H1 (cell line): ENCODE results near the gene ALPI. TPM values are rescaled to one million over a fixed set of nuclear protein-coding genes. Genes with fewer than 3 reads are reported as not detected.
"Not testable (repeated sequence)": the region's sequence is repeated elsewhere in the genome, so short reads cannot be mapped to it uniquely, and the experiment has no call there.

ENCODE experiments used
- CTCF ChIA-PET: fragments of 300-600 bp; sonication (Branson Sonifier 250); formaldehyde crosslinking; loops from one replicate; lab custom pipeline; 2021; ENCODE audit not compliant: partially characterized antibody; lab: Charles Lee
- POLR2A ChIA-PET: fragments of 300-600 bp; sonication (Branson Sonifier 250); formaldehyde crosslinking; loops from one replicate; lab custom pipeline; 2021; ENCODE audit warnings: inconsistent platforms; ENCODE audit not compliant: partially characterized antibody; lab: Charles Lee
- DNase-seq, 2 experiments: peaks; one replicate each; pipeline versions ENCODE4 v3.0.0 to v3.0.0-alpha.2; 2010 to 2022; ENCODE audit warnings: low spot score in 2 of 2, low read depth in 1 of 2, mixed read lengths in 1 of 2
- FAIRE-seq: peaks from 2 replicates; lab custom pipeline; 2011; peaks lifted over from hg19 to GRCh38; lab: Jason Lieb, UNC
- H2AFZ ChIP-seq: 2 replicates; pipeline ENCODE4 v1.8.1; 2012; ENCODE audit warnings: low read length, inconsistent platforms
- H2AK5ac ChIP-seq: 2 replicates; pipeline ENCODE4 v1.6.1; 2013; ENCODE audit warnings: low read depth, low read length
- H2BK120ac ChIP-seq: replicated peaks from 2 replicates; pipeline ENCODE3; 2013; ENCODE audit warnings: low read depth, low read length, inconsistent platforms
- H2BK12ac ChIP-seq: 2 replicates; pipeline ENCODE4 v1.6.1; 2013; ENCODE audit warnings: low read depth, low read length
- H2BK15ac ChIP-seq: 2 replicates; pipeline ENCODE4 v1.6.1; 2013; ENCODE audit warnings: low read length
- H2BK20ac ChIP-seq: 2 replicates; pipeline ENCODE4 v1.6.1; 2013; ENCODE audit warnings: low read length
- H2BK5ac ChIP-seq: 2 replicates; pipeline ENCODE4 v1.6.1; 2013; ENCODE audit warnings: low read depth, low read length
- H3K14ac ChIP-seq: 2 replicates; pipeline ENCODE4 v1.6.1; 2013; ENCODE audit warnings: inconsistent platforms; ENCODE audit not compliant: insufficient read length
- H3K18ac ChIP-seq: 2 replicates; pipeline ENCODE4 v1.6.1; 2013; ENCODE audit warnings: low read length; ENCODE audit errors: extremely low read depth
- H3K23ac ChIP-seq: 2 replicates; pipeline ENCODE4 v1.6.1; 2013; ENCODE audit warnings: inconsistent platforms; ENCODE audit not compliant: insufficient read length
- H3K23me2 ChIP-seq: 2 replicates; pipeline ENCODE4 v1.6.1; 2013; ENCODE audit warnings: low read depth, low read length
- H3K27ac ChIP-seq: 2 replicates; pipeline ENCODE4 v1.6.1; 2011; ENCODE audit warnings: low read depth, low read length, inconsistent platforms
- H3K27me3 ChIP-seq, 4 experiments: replicated peaks in 1 of 4; 1 replicate in 1 of 4; 2 replicates in 3 of 4; pipeline versions ENCODE4 v1.6.1 to v1.8.1; 2011 to 2013; ENCODE audit warnings: low read length in 3 of 4, mild to moderate bottlenecking in 3 of 4, inconsistent platforms in 2 of 4, mixed read lengths in 2 of 4, moderate library complexity in 1 of 4; ENCODE audit not compliant: control insufficient read depth in 3 of 4, insufficient read depth in 3 of 4; ENCODE audit errors: extremely low read depth in 1 of 4
- H3K36me3 ChIP-seq, 4 experiments: 2 replicates each; pipeline versions ENCODE4 v1.6.1 to v1.8.1; 2011 to 2013; ENCODE audit warnings: mild to moderate bottlenecking in 4 of 4, low read length in 3 of 4, moderate library complexity in 2 of 4, control low read depth in 1 of 4, inconsistent platforms in 1 of 4; ENCODE audit not compliant: insufficient read depth in 4 of 4, control insufficient read depth in 2 of 4
- H3K4ac ChIP-seq: replicated peaks from 2 replicates; pipeline ENCODE3; 2013; ENCODE audit warnings: low read length, low read depth, mixed read lengths, inconsistent platforms; ENCODE audit not compliant: insufficient read length
- H3K4me1 ChIP-seq, 4 experiments: replicated peaks in 1 of 4; 1 replicate in 1 of 4; 2 replicates in 3 of 4; pipeline versions ENCODE4 v1.6.1 to v1.8.1; 2011 to 2013; ENCODE audit warnings: low read length in 3 of 4, inconsistent platforms in 2 of 4, mixed read lengths in 1 of 4; ENCODE audit not compliant: insufficient read depth in 4 of 4, control insufficient read depth in 3 of 4
- H3K4me2 ChIP-seq, 2 experiments: 2 replicates each; pipeline versions ENCODE4 v1.6.1 to v1.8.1; 2011 to 2013; ENCODE audit warnings: low read depth in 2 of 2, low read length in 2 of 2, control low read depth in 1 of 2, inconsistent platforms in 1 of 2, mild to moderate bottlenecking in 1 of 2; ENCODE audit not compliant: insufficient read depth in 1 of 2
- H3K4me3 ChIP-seq, 4 experiments: fragments of 200-600, 300-600 bp in 1 of 4; sonication (generic), shearing (Covaris generic), sonication (Bioruptor Twin) in 1 of 4; 2 replicates each; pipeline versions ENCODE4 v1.5.1 to v1.8.1; 2011 to 2016; ENCODE audit warnings: low read length in 4 of 4, low read depth in 3 of 4, control low read depth in 2 of 4, inconsistent platforms in 2 of 4, mild to moderate bottlenecking in 2 of 4, mixed read lengths in 1 of 4, moderate library complexity in 1 of 4; ENCODE audit not compliant: insufficient read depth in 2 of 4; ENCODE audit errors: extremely low read depth in 1 of 4
- H3K56ac ChIP-seq: replicated peaks from 2 replicates; pipeline ENCODE3; 2013; ENCODE audit warnings: low read depth, mild to moderate bottlenecking, mixed read lengths, low read length, inconsistent platforms; ENCODE audit not compliant: insufficient read length
- H3K79me1 ChIP-seq: 2 replicates; pipeline ENCODE4 v1.6.1; 2013; ENCODE audit warnings: low read depth, low read length, control low read depth
- H3K79me2 ChIP-seq, 2 experiments: 2 replicates each; pipeline versions ENCODE4 v1.6.1 to v1.8.1; 2012 to 2013; ENCODE audit warnings: low read length in 2 of 2, mild to moderate bottlenecking in 2 of 2, inconsistent platforms in 1 of 2; ENCODE audit not compliant: insufficient read depth in 2 of 2, control insufficient read depth in 1 of 2
- H3K9ac ChIP-seq, 4 experiments: replicated peaks in 1 of 4; 1 replicate in 1 of 4; 2 replicates in 3 of 4; pipeline versions ENCODE4 v1.6.1 to v1.8.1; 2011 to 2013; ENCODE audit warnings: low read depth in 3 of 4, low read length in 3 of 4, control low read depth in 2 of 4, mild to moderate bottlenecking in 2 of 4, moderate library complexity in 2 of 4, inconsistent platforms in 1 of 4; ENCODE audit errors: extremely low read depth in 1 of 4
- H3K9me3 ChIP-seq, 2 experiments: 2 replicates each; pipeline versions ENCODE4 v1.6.1 to v1.8.1; 2012 to 2013; ENCODE audit warnings: mild to moderate bottlenecking in 2 of 2, moderate library complexity in 2 of 2, control low read depth in 1 of 2, inconsistent platforms in 1 of 2, low read depth in 1 of 2, low read length in 1 of 2, mixed read lengths in 1 of 2; ENCODE audit not compliant: insufficient read depth in 2 of 2
- H4K20me1 ChIP-seq, 2 experiments: replicated peaks in 1 of 2; 2 replicates each; pipeline versions ENCODE3 to v1.8.1; 2011 to 2013; ENCODE audit warnings: inconsistent platforms in 2 of 2, low read length in 2 of 2, mild to moderate bottlenecking in 1 of 2; ENCODE audit not compliant: insufficient read depth in 2 of 2, control insufficient read depth in 1 of 2
- H4K5ac ChIP-seq: 2 replicates; pipeline ENCODE4 v1.6.1; 2013; ENCODE audit warnings: low read length, low read depth, mixed read lengths, inconsistent platforms; ENCODE audit not compliant: insufficient read length
- H4K8ac ChIP-seq: 2 replicates; pipeline ENCODE4 v1.8.0; 2013; ENCODE audit warnings: mild to moderate bottlenecking, moderate library complexity, low read length, inconsistent platforms; ENCODE audit not compliant: insufficient read depth; ENCODE audit errors: extremely low read depth
- H4K91ac ChIP-seq: replicated peaks from 2 replicates; pipeline ENCODE3; 2013; ENCODE audit warnings: low read length, mixed read lengths, inconsistent platforms; ENCODE audit not compliant: insufficient read length
- WGBS, 2 experiments: shearing (Covaris generic) in 1 of 2; methylation state at CpG; one replicate each; pipeline versions ENCODE4 v1.1.6 to v1.1.7; 2013 to 2015; ENCODE audit warnings: low lambda C conversion rate in 2 of 2, mixed read lengths in 2 of 2, inconsistent platforms in 1 of 2, low coverage in 1 of 2, missing lambda C conversion rate in 1 of 2; ENCODE audit not compliant: insufficient replicate concordance in 2 of 2, insufficient coverage in 1 of 2, insufficient read length in 1 of 2; ENCODE audit errors: extremely low coverage in 1 of 2, missing lambda C conversion rate in 1 of 2; 5-methylcytosine and 5-hydroxymethylcytosine counted together
- polyA plus RNA-seq, 7 experiments: library from polyadenylated mRNA; depleted of rRNA in 3 of 7; stranded (reverse) in 5 of 7; unstranded in 2 of 7; fragments of >200 nt in 5 of 7; fragments of 200-250 nt in 2 of 7; gene quantifications; 1 replicate in 5 of 7; 2 replicates in 1 of 7; 4 replicates in 1 of 7; pipeline versions ENCODE4 v1.2.1 to v1.2.3, GENCODE V29; 2011 to 2013; ENCODE audit warnings: missing spikeins in 2 of 7, mixed read lengths in 2 of 7
- total RNA-seq: library from RNA; stranded (reverse); fragmentation: NEBNext Ultra II Directional; extraction: Animal tissue kit (Norgen Biotek cat#: 25700); gene quantifications from 2 replicates; pipeline ENCODE4 v1.2.1, GENCODE V29; 2021

The ALPI gene
- total and polyA plus RNA-seq, 2 of the 8 experiments (the other 6 are each of a cell fraction or from before 2014, with no cell fraction given): not detected

GRCh38 chr2:232408269-232408668, 47.7 kb upstream of the ALPI start:
- H2BK12ac ChIP-seq, H3K4me3 ChIP-seq, FAIRE-seq, H3K18ac ChIP-seq, H3K27ac ChIP-seq, POLR2A ChIA-PET, H2BK15ac ChIP-seq, H3K23ac ChIP-seq, H3K4me1 ChIP-seq, H3K56ac ChIP-seq, H3K9ac ChIP-seq, H2BK120ac ChIP-seq, H2BK5ac ChIP-seq, H3K79me2 ChIP-seq, H4K91ac ChIP-seq, H4K20me1 ChIP-seq, H2BK20ac ChIP-seq, H2AK5ac ChIP-seq, H2AFZ ChIP-seq, H3K27me3 ChIP-seq, DNase-seq, H3K79me1 ChIP-seq, H4K8ac ChIP-seq, H4K5ac ChIP-seq, H3K9me3 ChIP-seq, H3K4me2 ChIP-seq, H3K23me2 ChIP-seq, H3K14ac ChIP-seq, H3K4ac ChIP-seq: not testable (repeated sequence)
- WGBS, 2 experiments: 91% methylated on average over 7 of the region's 10 CpGs; no CpG with 5 or more reads in 1 of the 2 experiments
- CTCF ChIA-PET: interaction anchor here (1.6 kb wide), 1 partner anchor 29 kb away, joined by 4 read pairs; no protein-coding TSS in a partner anchor
- peaks cover 0 to 21% (median 12%) of the 10 kb centered on the region in 4 experiments; a peak in 5 of 8 replicates for H3K36me3 ChIP-seq
